ENCODE results near the gene DAPK2.
A peak's percentile ranks its signal among the peaks of the same experiment; 100 is the strongest.

Gene DAPK2

DNA sequence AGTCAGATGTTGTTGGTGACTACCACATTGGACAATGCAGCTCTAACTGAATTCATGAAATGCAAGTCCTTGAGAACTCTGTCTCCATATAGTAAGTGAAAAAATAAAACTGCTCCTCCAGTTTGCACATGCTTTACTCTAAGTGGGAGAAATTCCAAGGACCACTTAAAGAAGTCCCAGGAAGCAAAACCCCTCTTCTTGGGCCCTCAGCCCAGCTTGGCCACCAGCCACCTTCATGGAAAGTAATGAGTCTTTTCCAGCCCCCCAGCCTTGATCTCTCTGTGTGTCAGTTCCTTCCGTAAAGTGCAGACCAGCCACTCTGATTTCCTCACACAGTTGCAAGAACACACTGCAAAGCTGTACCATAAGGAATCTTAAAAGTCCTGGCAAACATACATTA, 34.5 kb downstream of the DAPK2 start:
- Histone ChIP-seq H3K36me3 (ENCODE audit: control insufficient read depth, insufficient read depth, low read length) (no peaks in the 10 kb centered on the region), H4K5ac (ENCODE audit: low read length) (no peak overlapping the region), H3K27me3 (ENCODE audit: insufficient read depth, low read length, poor library complexity) (no peaks in the 10 kb centered on the region), H3K23ac (ENCODE audit: low read length) (no peak overlapping the region), H4K8ac (ENCODE audit: low read depth, low read length) (no peak overlapping the region), H2BK120ac (ENCODE audit: low read depth, low read length) (no peak overlapping the region), H3K79me2 (ENCODE audit: control insufficient read depth, insufficient read depth, low read length) (no peaks in the 10 kb centered on the region), H3K79me1 (ENCODE audit: low read length) (no peaks in the 10 kb centered on the region), H2BK15ac (replicated peaks; ENCODE audit: low read depth) (no peak overlapping the region), H3K4ac (ENCODE audit: low read depth, low read length) (no peak overlapping the region), H2BK5ac (ENCODE audit: low read length) (no peak overlapping the region), H3K56ac (ENCODE audit: low read length) (no peak overlapping the region), H3K18ac (ENCODE audit: low read length) (no peak overlapping the region), H3K4me2 (ENCODE audit: low read length) (no peak overlapping the region), H3K27ac (ENCODE audit: low read depth, low read length) (no peak overlapping the region), H3K9ac (ENCODE audit: low read length) (no peak overlapping the region), H3K4me1 (ENCODE audit: control insufficient read depth, low read depth, low read length) (no peaks in the 10 kb centered on the region), H3K4me3 (ENCODE audit: low read length) (no peak overlapping the region), H2AK5ac (ENCODE audit: low read length) (no peak overlapping the region)
- no peak for DNase-seq
- no CpG with 5 or more reads among the region's 1 CpG for WGBS (ENCODE audit: extremely low coverage, insufficient coverage, low lambda C conversion rate)

DNA sequence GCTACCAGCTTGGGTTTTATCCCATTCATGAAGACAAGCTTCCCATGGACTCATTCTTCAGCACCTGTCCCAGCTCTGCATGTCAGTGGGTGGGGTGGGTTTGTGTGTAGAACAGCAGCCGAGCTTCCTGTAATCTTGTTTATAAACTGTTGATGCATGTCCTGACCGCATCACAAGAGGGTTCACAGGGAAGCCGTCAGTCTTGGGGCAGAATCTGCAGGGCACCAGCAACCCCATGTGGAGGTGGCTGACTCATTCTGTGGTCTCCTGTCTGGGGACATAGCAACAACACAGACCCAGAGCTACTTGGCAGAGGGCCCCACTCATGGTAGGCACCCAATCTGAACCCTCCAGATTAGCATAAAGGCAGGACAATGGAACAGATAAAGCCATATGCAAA, 35.6 kb downstream of the DAPK2 start:
- Histone ChIP-seq H3K9ac (ENCODE audit: low read length) (no peak overlapping the region), H3K27ac (ENCODE audit: low read depth, low read length) (no peak overlapping the region), H3K4me1 (ENCODE audit: control insufficient read depth, low read depth, low read length) (no peaks in the 10 kb centered on the region), H2AK5ac (ENCODE audit: low read length) (no peak overlapping the region), H3K4me2 (ENCODE audit: low read length) (no peak overlapping the region), H2BK120ac (ENCODE audit: low read depth, low read length) (no peak overlapping the region), H3K4ac (ENCODE audit: low read depth, low read length) (no peak overlapping the region), H4K5ac (ENCODE audit: low read length) (no peak overlapping the region), H4K8ac (ENCODE audit: low read depth, low read length) (no peak overlapping the region), H3K23ac (ENCODE audit: low read length) (no peak overlapping the region), H3K27me3 (ENCODE audit: insufficient read depth, low read length, poor library complexity) (no peaks in the 10 kb centered on the region), H3K79me1 (ENCODE audit: low read length) (no peaks in the 10 kb centered on the region), H2BK5ac (ENCODE audit: low read length) (no peak overlapping the region), H2BK15ac (replicated peaks; ENCODE audit: low read depth) (no peak overlapping the region), H3K56ac (ENCODE audit: low read length) (no peak overlapping the region), H3K4me3 (ENCODE audit: low read length) (no peak overlapping the region), H3K18ac (ENCODE audit: low read length) (no peak overlapping the region), H3K36me3 (ENCODE audit: control insufficient read depth, insufficient read depth, low read length) (no peaks in the 10 kb centered on the region), H3K79me2 (ENCODE audit: control insufficient read depth, insufficient read depth, low read length) (no peaks in the 10 kb centered on the region)
- peak; percentile 41 for DNase-seq
- WGBS (ENCODE audit: extremely low coverage, insufficient coverage, low lambda C conversion rate): no CpG with 5 or more reads among the region's 3 CpGs

DNA sequence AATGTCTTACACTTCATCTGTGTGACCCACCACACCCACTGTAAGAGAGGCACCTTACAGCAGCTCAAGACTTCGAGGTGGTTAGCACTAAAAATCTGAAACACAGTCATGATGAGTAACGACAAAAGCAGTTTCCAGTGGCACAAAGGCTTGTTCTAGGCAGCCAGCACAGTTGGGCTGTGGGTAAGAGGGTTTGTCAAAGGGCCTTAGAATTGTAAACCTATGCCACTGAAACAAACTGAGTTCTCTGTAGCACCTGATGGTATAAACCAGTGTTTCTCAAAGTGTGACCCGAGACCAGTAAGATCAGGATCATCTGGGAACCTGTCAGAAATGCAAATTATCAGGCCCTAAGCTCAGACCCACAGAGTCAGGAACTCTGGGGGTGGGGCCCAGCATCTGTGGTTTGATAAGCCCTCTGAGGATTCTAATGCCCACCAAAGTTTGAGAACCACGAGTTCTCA, 36.5 kb downstream of the DAPK2 start:
- H3K79me1 ChIP-seq (ENCODE audit: low read length): no peaks in the 10 kb centered on the region
- no peak overlapping the region for H3K23ac ChIP-seq (ENCODE audit: low read length)
- H3K4me1 ChIP-seq (ENCODE audit: control insufficient read depth, low read depth, low read length): no peaks in the 10 kb centered on the region
- H3K9ac ChIP-seq (ENCODE audit: low read length): no peak overlapping the region
- H3K27ac ChIP-seq (ENCODE audit: low read depth, low read length): no peak overlapping the region
- H4K8ac ChIP-seq (ENCODE audit: low read depth, low read length): no peak overlapping the region
- no peak overlapping the region for H3K4me3 ChIP-seq (ENCODE audit: low read length)
- H4K5ac ChIP-seq (ENCODE audit: low read length): no peak overlapping the region
- no peak overlapping the region for H2AK5ac ChIP-seq (ENCODE audit: low read length)
- H3K4ac ChIP-seq (ENCODE audit: low read depth, low read length): no peak overlapping the region
- H3K36me3 ChIP-seq (ENCODE audit: control insufficient read depth, insufficient read depth, low read length): no peaks in the 10 kb centered on the region
- no peak overlapping the region for H2BK15ac ChIP-seq (replicated peaks; ENCODE audit: low read depth)
- no peaks in the 10 kb centered on the region for H3K79me2 ChIP-seq (ENCODE audit: control insufficient read depth, insufficient read depth, low read length)
- H3K56ac ChIP-seq (ENCODE audit: low read length): no peak overlapping the region
- no peak overlapping the region for H3K4me2 ChIP-seq (ENCODE audit: low read length)
- WGBS (ENCODE audit: extremely low coverage, insufficient coverage, low lambda C conversion rate): no CpG with 5 or more reads among the region's 4 CpGs
- H3K18ac ChIP-seq (ENCODE audit: low read length): no peak overlapping the region
- H2BK5ac ChIP-seq (ENCODE audit: low read length): no peak overlapping the region
- no peak overlapping the region for H2BK120ac ChIP-seq (ENCODE audit: low read depth, low read length)
- H3K27me3 ChIP-seq (ENCODE audit: insufficient read depth, low read length, poor library complexity): no peaks in the 10 kb centered on the region
- DNase-seq: no peak

DNA sequence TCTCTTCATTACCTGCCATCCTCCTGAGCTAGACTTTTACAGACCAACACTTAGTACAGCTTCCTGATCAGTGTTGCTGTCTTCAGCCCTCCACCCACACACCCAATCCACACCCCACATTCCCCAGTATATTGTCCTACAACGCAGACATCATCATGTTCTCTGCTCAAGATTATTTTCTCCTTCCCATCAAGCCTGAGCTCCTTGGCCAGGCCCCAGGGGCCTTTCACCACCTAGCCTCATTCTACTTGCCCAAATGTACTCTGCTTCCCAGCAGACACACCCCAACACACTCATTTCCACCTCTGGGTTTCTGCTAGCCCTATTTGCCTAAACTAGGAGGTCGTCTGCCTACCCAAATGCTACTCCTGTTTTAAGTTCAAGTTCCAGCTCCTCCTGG, 37.0 kb downstream of the DAPK2 start:
- Histone ChIP-seq H2BK5ac (ENCODE audit: low read length) (no peak overlapping the region), H3K79me2 (ENCODE audit: control insufficient read depth, insufficient read depth, low read length) (no peaks in the 10 kb centered on the region), H3K36me3 (ENCODE audit: control insufficient read depth, insufficient read depth, low read length) (no peaks in the 10 kb centered on the region), H2BK120ac (ENCODE audit: low read depth, low read length) (no peak overlapping the region), H3K27me3 (ENCODE audit: insufficient read depth, low read length, poor library complexity) (no peaks in the 10 kb centered on the region), H4K5ac (ENCODE audit: low read length) (no peak overlapping the region), H3K23ac (ENCODE audit: low read length) (no peak overlapping the region), H3K27ac (ENCODE audit: low read depth, low read length) (no peak overlapping the region), H2AK5ac (ENCODE audit: low read length) (no peak overlapping the region), H3K9ac (ENCODE audit: low read length) (no peak overlapping the region), H4K8ac (ENCODE audit: low read depth, low read length) (no peak overlapping the region), H3K18ac (ENCODE audit: low read length) (no peak overlapping the region), H3K4me2 (ENCODE audit: low read length) (no peak overlapping the region), H2BK15ac (replicated peaks; ENCODE audit: low read depth) (no peak overlapping the region), H3K4me1 (ENCODE audit: control insufficient read depth, low read depth, low read length) (no peaks in the 10 kb centered on the region), H3K56ac (ENCODE audit: low read length) (no peak overlapping the region), H3K4ac (ENCODE audit: low read depth, low read length) (no peak overlapping the region), H3K4me3 (ENCODE audit: low read length) (no peak overlapping the region), H3K79me1 (ENCODE audit: low read length) (no peaks in the 10 kb centered on the region)
- no CpG with 5 or more reads among the region's 2 CpGs for WGBS (ENCODE audit: extremely low coverage, insufficient coverage, low lambda C conversion rate)
- DNase-seq: no peak

DNA sequence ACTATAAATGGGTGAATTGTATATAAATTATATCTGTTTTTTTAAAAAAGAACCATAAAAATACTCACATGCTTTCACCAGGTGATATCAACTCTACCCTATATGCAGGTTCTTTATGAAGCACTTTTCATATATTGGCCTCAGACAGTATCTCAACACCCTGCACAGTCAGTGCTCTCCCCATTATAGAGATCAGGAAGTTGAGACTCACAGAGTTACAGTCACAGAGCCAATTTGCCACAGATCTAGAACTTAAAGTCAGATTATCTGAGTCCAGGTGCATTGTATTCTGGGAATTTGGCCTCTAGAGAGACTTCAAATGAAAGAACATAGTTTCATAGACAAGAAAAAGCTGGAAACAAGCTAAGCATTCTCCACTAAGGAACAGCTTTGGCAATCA, 38.1 kb downstream of the DAPK2 start:
- no peak overlapping the region for H3K23ac ChIP-seq (ENCODE audit: low read length)
- no peak overlapping the region for H2BK5ac ChIP-seq (ENCODE audit: low read length)
- no peak overlapping the region for H3K56ac ChIP-seq (ENCODE audit: low read length)
- no peak overlapping the region for H3K9ac ChIP-seq (ENCODE audit: low read length)
- no peaks in the 10 kb centered on the region for H3K4me1 ChIP-seq (ENCODE audit: control insufficient read depth, low read depth, low read length)
- H3K27ac ChIP-seq (ENCODE audit: low read depth, low read length): no peak overlapping the region
- H3K79me2 ChIP-seq (ENCODE audit: control insufficient read depth, insufficient read depth, low read length): no peaks in the 10 kb centered on the region
- no peak overlapping the region for H3K18ac ChIP-seq (ENCODE audit: low read length)
- H3K36me3 ChIP-seq (ENCODE audit: control insufficient read depth, insufficient read depth, low read length): no peaks in the 10 kb centered on the region
- no peak overlapping the region for H3K4me3 ChIP-seq (ENCODE audit: low read length)
- H3K79me1 ChIP-seq (ENCODE audit: low read length): no peaks in the 10 kb centered on the region
- no peak overlapping the region for H2AK5ac ChIP-seq (ENCODE audit: low read length)
- no peak overlapping the region for H2BK15ac ChIP-seq (replicated peaks; ENCODE audit: low read depth)
- no peak for DNase-seq
- H3K4ac ChIP-seq (ENCODE audit: low read depth, low read length): no peak overlapping the region
- H3K27me3 ChIP-seq (ENCODE audit: insufficient read depth, low read length, poor library complexity): no peaks in the 10 kb centered on the region
- no peak overlapping the region for H3K4me2 ChIP-seq (ENCODE audit: low read length)
- no peak overlapping the region for H4K8ac ChIP-seq (ENCODE audit: low read depth, low read length)
- H4K5ac ChIP-seq (ENCODE audit: low read length): no peak overlapping the region
- no peak overlapping the region for H2BK120ac ChIP-seq (ENCODE audit: low read depth, low read length)

DNA sequence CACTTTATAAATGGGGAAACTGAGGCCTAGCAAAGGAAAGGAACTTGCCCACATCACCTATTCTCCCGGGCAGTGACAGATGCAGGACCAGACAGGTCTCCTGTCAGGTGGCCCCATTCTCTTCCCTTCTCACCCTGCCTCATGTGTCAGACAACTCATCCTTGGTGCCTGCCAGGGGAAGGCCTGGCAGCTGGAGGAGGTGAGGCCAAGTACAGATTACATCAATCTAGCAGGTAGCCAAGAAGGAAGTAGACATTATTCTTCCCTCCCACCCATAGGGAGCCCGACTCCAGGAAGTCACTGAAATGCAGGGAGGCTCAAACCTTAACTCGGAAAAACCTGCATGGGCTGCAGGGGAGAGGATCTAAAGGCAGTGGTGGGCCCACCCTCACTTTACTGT, 39.6 kb downstream of the DAPK2 start:
- Histone ChIP-seq H2BK120ac (ENCODE audit: low read depth, low read length) (no peak overlapping the region), H3K23ac (ENCODE audit: low read length) (no peak overlapping the region), H3K4me1 (ENCODE audit: control insufficient read depth, low read depth, low read length) (no peaks in the 10 kb centered on the region), H3K36me3 (ENCODE audit: control insufficient read depth, insufficient read depth, low read length) (no peaks in the 10 kb centered on the region), H4K5ac (ENCODE audit: low read length) (no peak overlapping the region), H3K79me1 (ENCODE audit: low read length) (no peaks in the 10 kb centered on the region), H3K4ac (ENCODE audit: low read depth, low read length) (no peak overlapping the region), H3K79me2 (ENCODE audit: control insufficient read depth, insufficient read depth, low read length) (no peaks in the 10 kb centered on the region), H3K56ac (ENCODE audit: low read length) (no peak overlapping the region), H2BK5ac (ENCODE audit: low read length) (no peak overlapping the region), H3K27ac (ENCODE audit: low read depth, low read length) (no peak overlapping the region), H3K18ac (ENCODE audit: low read length) (no peak overlapping the region), H3K9ac (ENCODE audit: low read length) (no peak overlapping the region), H2BK15ac (replicated peaks; ENCODE audit: low read depth) (no peak overlapping the region), H3K27me3 (ENCODE audit: insufficient read depth, low read length, poor library complexity) (no peaks in the 10 kb centered on the region), H2AK5ac (ENCODE audit: low read length) (no peak overlapping the region), H4K8ac (ENCODE audit: low read depth, low read length) (no peak overlapping the region), H3K4me3 (ENCODE audit: low read length) (no peak overlapping the region), H3K4me2 (ENCODE audit: low read length) (no peak overlapping the region)
- DNase-seq: no peak
- WGBS (ENCODE audit: extremely low coverage, insufficient coverage, low lambda C conversion rate): no CpG with 5 or more reads among the region's 3 CpGs
